ENCODE results near the gene GLT1D1.

DNA sequence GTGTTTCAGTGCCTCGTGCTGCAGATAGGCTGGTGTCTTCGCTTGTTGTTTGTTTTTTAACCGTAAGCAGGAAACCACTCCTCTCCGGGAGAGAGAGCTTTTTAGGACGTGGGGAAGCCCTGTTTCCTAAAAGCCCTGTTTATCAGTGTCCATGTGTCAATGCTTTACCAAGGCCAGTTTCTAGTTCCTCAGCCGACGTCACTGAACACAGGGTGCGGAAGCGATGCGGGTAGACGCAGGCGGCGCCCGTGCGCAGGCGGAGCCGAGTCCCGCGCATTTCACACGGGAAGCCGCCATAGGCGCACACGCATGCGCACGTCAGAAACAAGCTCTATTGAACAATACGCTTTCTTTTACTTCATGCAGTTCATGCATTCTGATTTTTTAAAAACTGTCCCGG lies 79.8 kb downstream of the GLT1D1 start:
- TF ChIP-seq EZH2 (optimal IDR thresholded peaks at IDR 0.05; ENCODE audit: low read depth, low read length) (no peak), CTCF (IDR thresholded peaks at IDR 0.05; ENCODE audit: low read length) (no peak), EZH2phosphoT487 (IDR thresholded peaks at IDR 0.05; ENCODE audit: low read length) (no peak)

All from MM.1S (cell line).